GM12875 (cell line): ENCODE data around the gene TBC1D24.

Experiments
- H3K4me3 ChIP-seq: one replicate; pipeline ENCODE4 v1.5.1; 2011; ENCODE audit warnings: low read depth, low read length, control low read depth
- CTCF ChIP-seq: IDR thresholded peaks from 2 replicates; pipeline ENCODE4 v1.5.1; 2011; ENCODE audit warnings: low read depth, mild to moderate bottlenecking, control low read depth, inconsistent platforms, low read length, moderate library complexity, borderline replicate concordance; ENCODE audit not compliant: insufficient read depth

TBC1D24 gene

GRCh38 chr16:2497116-2497630 lies 22.2 kb downstream of the TBC1D24 start:
- TF ChIP-seq CTCF, result no peak
- no peak overlapping the region for H3K4me3 ChIP-seq

- TF ChIP-seq CTCF, result no peak
- no peak overlapping the region for H3K4me3 ChIP-seq
Measured at GRCh38 chr16:2497695-2498484, 23.0 kb downstream of the TBC1D24 start.

GRCh38 chr16:2498531-2499253 lies 23.8 kb downstream of the TBC1D24 start:
- no peak overlapping the region for H3K4me3 ChIP-seq
- no peak for TF ChIP-seq CTCF

GRCh38 chr16:2499454-2499853 lies 24.5 kb downstream of the TBC1D24 start:
- no peak for TF ChIP-seq CTCF
- H3K4me3 ChIP-seq, result no peak overlapping the region

GRCh38 chr16:2499890-2500429 lies 25.0 kb downstream of the TBC1D24 start:
- H3K4me3 ChIP-seq, result no peak overlapping the region
- no peak for TF ChIP-seq CTCF

- H3K4me3 ChIP-seq, result no peak overlapping the region
Measured at GRCh38 chr16:2500430-2500917, 25.5 kb downstream of the TBC1D24 start.

More at GRCh38 chr16:2500430-2500917, 25.5 kb downstream of the TBC1D24 start:
- no peak for TF ChIP-seq CTCF
